H1 (cell line): ENCODE results near the gene FGF14.

Experiments
- ATF3 ChIP-seq: IDR thresholded peaks from 2 replicates; pipeline ENCODE4 v1.6.1; 2011; ENCODE audit warnings: low read depth, mild to moderate bottlenecking, low read length; ENCODE audit not compliant: insufficient read depth
- CEBPB ChIP-seq: IDR thresholded peaks from 2 replicates; pipeline ENCODE4 v1.6.1; 2012; ENCODE audit warnings: low read depth, low read length
- CTCF ChIP-seq, 3 experiments: IDR thresholded peaks; 1 replicate in 2 of 3; 2 replicates in 1 of 3; pipeline versions ENCODE4 v1.5.1 to v1.6.1; 2011; ENCODE audit warnings: low read length in 3 of 3, mild to moderate bottlenecking in 3 of 3, inconsistent platforms in 2 of 3, low read depth in 1 of 3, moderate library complexity in 1 of 3; ENCODE audit not compliant: insufficient read depth in 1 of 3; ENCODE audit errors: control extremely low read depth in 1 of 3
- EZH2 ChIP-seq: fragments of 200-600 bp; sonication (generic); IDR thresholded peaks from 2 replicates; pipeline ENCODE4 v1.7.1; 2012; ENCODE audit warnings: low read depth, mild to moderate bottlenecking, moderate library complexity, low read length, inconsistent platforms; ENCODE audit not compliant: severe bottlenecking
- HDAC2 ChIP-seq, 2 experiments: fragments of 300-600 bp in 1 of 2; sonication (generic) in 1 of 2; IDR thresholded peaks; 2 replicates each; pipeline ENCODE4 v1.6.1; 2011 to 2012; ENCODE audit warnings: low read depth in 2 of 2, low read length in 2 of 2, mild to moderate bottlenecking in 2 of 2, moderate library complexity in 2 of 2, borderline replicate concordance in 1 of 2, inconsistent platforms in 1 of 2
- POLR2AphosphoS5 ChIP-seq: IDR thresholded peaks from 2 replicates; pipeline ENCODE4 v1.6.1; 2011; ENCODE audit warnings: low read depth, low read length
- RAD21 ChIP-seq, 2 experiments: IDR thresholded peaks in 1 of 2; conservative IDR thresholded peaks in 1 of 2; 2 replicates each; pipeline ENCODE4 v1.6.1; 2011; ENCODE audit warnings: low read depth in 2 of 2, low read length in 2 of 2, improper control_type of control experiment in 1 of 2, inconsistent platforms in 1 of 2, mild to moderate bottlenecking in 1 of 2, moderate library complexity in 1 of 2
- SIX5 ChIP-seq: IDR thresholded peaks from 2 replicates; pipeline ENCODE4 v1.6.1; 2011; ENCODE audit warnings: mild to moderate bottlenecking, low read depth, low read length
- USF2 ChIP-seq: IDR thresholded peaks from 2 replicates; pipeline ENCODE4 v1.6.1; 2011; ENCODE audit warnings: low read length, improper control_type of control experiment

DNA sequence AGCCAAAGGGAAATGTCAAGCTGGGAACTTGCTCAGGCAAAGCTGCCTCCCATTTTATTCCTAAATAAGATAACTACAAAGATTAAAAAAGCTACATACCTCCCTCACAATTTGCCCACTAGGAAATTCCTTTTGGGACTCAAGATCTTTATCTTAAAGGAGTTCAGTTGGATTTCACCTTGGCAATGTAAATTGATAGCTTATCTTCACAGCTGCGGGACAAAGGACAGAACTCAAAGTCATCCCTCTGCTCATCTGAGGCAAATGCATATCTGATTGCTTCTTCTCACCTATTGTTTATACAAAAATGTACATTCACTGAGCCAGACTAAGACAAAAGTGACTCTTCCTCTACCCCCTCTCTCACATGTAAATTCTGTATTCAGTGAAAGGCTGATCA, 47.8 kb downstream of the FGF14 start:
- TF ChIP-seq RAD21 (IDR thresholded peaks at IDR 0.05 in 1 of 2, conservative IDR thresholded peaks at IDR 0.05 in 1 of 2; ENCODE audit: low read depth in 2 of 2, low read length in 2 of 2) = no peak
- no peak for TF ChIP-seq POLR2AphosphoS5
- TF ChIP-seq USF2 = no peak
- TF ChIP-seq CTCF (IDR thresholded peaks at IDR 0.05; ENCODE audit: control extremely low read depth in 1 of 3, insufficient read depth in 1 of 3, low read depth in 1 of 3, low read length in 3 of 3) = no peak
- no peak for TF ChIP-seq SIX5
- no peak for TF ChIP-seq CEBPB
- TF ChIP-seq EZH2 = no peak
- no peak for TF ChIP-seq ATF3
- TF ChIP-seq HDAC2 (IDR thresholded peaks at IDR 0.05; ENCODE audit: borderline replicate concordance in 1 of 2, low read depth in 2 of 2, low read length in 2 of 2) = no peak
